Measurements from ENCODE around the gene KLHL10.

GRCh38 chr17:41865596-41865893 lies 27.9 kb downstream of the KLHL10 start:
- TF ChIP-seq CTCF (IDR thresholded peaks at IDR 0.05; ENCODE audit: low read length) (no peak), EZH2 (optimal IDR thresholded peaks at IDR 0.05; ENCODE audit: low read depth, low read length) (no peak), EZH2phosphoT487 (IDR thresholded peaks at IDR 0.05; ENCODE audit: low read length) (no peak)
